Endothelial cell of umbilical vein (primary cell): ENCODE measurements around the gene NMT1. TPM values are rescaled to one million over a fixed set of nuclear protein-coding genes. Genes with fewer than 3 reads are reported as not detected.

ENCODE experiments used
- BruUV-seq: library from RNA; stranded (reverse); fragments of 400-500 nt; replicated peaks from 2 replicates; lab custom pipeline; 2021; lab: Mats Ljungman, UMichigan
- CTCF ChIA-PET: fragments of 300-600, 350-600 bp; sonication (Branson Sonifier 250); formaldehyde crosslinking; loops from one replicate; lab custom pipeline; 2021; ENCODE audit warnings: antibody characterized with exemption, inconsistent platforms; lab: Charles Lee
- POLR2A ChIA-PET: fragments of 300-600, 350-600 bp; sonication (Branson Sonifier 250); formaldehyde crosslinking; loops from one replicate; lab custom pipeline; 2021; ENCODE audit warnings: antibody characterized with exemption, inconsistent platforms; lab: Charles Lee
- DNase-seq: peaks from one replicate; pipeline ENCODE4 v3.0.0-alpha.2; 2011; ENCODE audit warnings: low read depth, low spot score
- FAIRE-seq: peaks from 2 replicates; lab custom pipeline; 2011; peaks lifted over from hg19 to GRCh38; lab: Jason Lieb, UNC
- H2AFZ ChIP-seq: 2 replicates; pipeline ENCODE4 v1.6.0; 2012; ENCODE audit warnings: low read depth, low read length, control low read depth, inconsistent platforms
- H3K27ac ChIP-seq: 2 replicates; pipeline ENCODE4 v1.5.1; 2011; ENCODE audit warnings: low read depth, mild to moderate bottlenecking, control low read depth, low read length, moderate library complexity; ENCODE audit not compliant: insufficient read depth
- H3K27me3 ChIP-seq, 2 experiments: 2 replicates each; pipeline versions ENCODE4 v1.6.0 to v1.6.1; 2011; ENCODE audit warnings: low read length in 2 of 2, mixed read lengths in 1 of 2; ENCODE audit not compliant: control insufficient read depth in 2 of 2, insufficient read depth in 2 of 2
- H3K36me3 ChIP-seq, 2 experiments: 2 replicates in 1 of 2; 3 replicates in 1 of 2; pipeline ENCODE4 v1.5.1; 2011; ENCODE audit warnings: low read length in 2 of 2, mild to moderate bottlenecking in 1 of 2, moderate library complexity in 1 of 2; ENCODE audit not compliant: control insufficient read depth in 2 of 2, insufficient read depth in 2 of 2; ENCODE audit errors: extremely low read depth in 1 of 2
- H3K4me1 ChIP-seq: 3 replicates; pipeline ENCODE4 v1.5.1; 2011; ENCODE audit warnings: mild to moderate bottlenecking, low read length; ENCODE audit not compliant: control insufficient read depth, insufficient read depth; ENCODE audit errors: extremely low read depth
- H3K4me2 ChIP-seq: 2 replicates; pipeline ENCODE4 v1.6.1; 2011; ENCODE audit warnings: low read length, control low read depth, mixed read lengths; ENCODE audit not compliant: insufficient read depth
- H3K4me3 ChIP-seq, 3 experiments: fragments of 200-600 bp in 1 of 3; sonication (generic), shearing (Covaris generic) in 1 of 3; replicated peaks in 1 of 3; 2 replicates each; pipeline ENCODE4 v1.5.1; 2011 to 2016; ENCODE audit warnings: control low read depth in 3 of 3, low read length in 3 of 3, mild to moderate bottlenecking in 2 of 3, inconsistent platforms in 1 of 3, low read depth in 1 of 3, moderate library complexity in 1 of 3; ENCODE audit not compliant: insufficient read depth in 1 of 3
- H3K79me2 ChIP-seq: 2 replicates; pipeline ENCODE4 v1.6.0; 2012; ENCODE audit warnings: low read length, inconsistent platforms; ENCODE audit not compliant: control insufficient read depth, insufficient read depth
- H3K9ac ChIP-seq: replicated peaks from 2 replicates; pipeline ENCODE3; 2011; ENCODE audit warnings: low read length, control low read depth; ENCODE audit not compliant: insufficient read depth; ENCODE audit errors: extremely low read depth
- H3K9me1 ChIP-seq: replicated peaks from 3 replicates; pipeline ENCODE4 v1.6.0; 2011; ENCODE audit warnings: mild to moderate bottlenecking, low read length; ENCODE audit not compliant: control insufficient read depth, insufficient read depth; ENCODE audit errors: extremely low read depth
- H3K9me3 ChIP-seq: replicated peaks from 2 replicates; pipeline ENCODE4 v1.5.1; 2012; ENCODE audit warnings: low read length, inconsistent platforms; ENCODE audit not compliant: control insufficient read depth, insufficient read depth
- H4K20me1 ChIP-seq: replicated peaks from 2 replicates; pipeline ENCODE3; 2011; ENCODE audit warnings: mild to moderate bottlenecking, low read length; ENCODE audit not compliant: control insufficient read depth, insufficient read depth; ENCODE audit errors: extremely low read depth
- CTCF ChIP-seq, 2 donors: IDR thresholded peaks; 1 replicate in 1 of 2; 2 replicates in 1 of 2; pipeline ENCODE4 v1.5.1; 2011; ENCODE audit warnings: low read length in 2 of 2, mild to moderate bottlenecking in 2 of 2, moderate library complexity in 2 of 2, control low read depth in 1 of 2, inconsistent platforms in 1 of 2, low read depth in 1 of 2; ENCODE audit not compliant: insufficient read depth in 1 of 2; ENCODE audit errors: extremely low read depth in 1 of 2
- EZH2 ChIP-seq: IDR thresholded peaks from 2 replicates; pipeline ENCODE4 v1.6.1; 2012; ENCODE audit warnings: borderline replicate concordance, low read depth, mild to moderate bottlenecking, moderate library complexity, low read length, inconsistent platforms; ENCODE audit not compliant: severe bottlenecking
- FOS ChIP-seq: IDR thresholded peaks from 2 replicates; pipeline ENCODE4 v1.6.1; 2011; ENCODE audit warnings: mild to moderate bottlenecking, low read length, moderate library complexity, borderline replicate concordance; ENCODE audit not compliant: insufficient read depth
- GATA2 ChIP-seq: IDR thresholded peaks from 2 replicates; pipeline ENCODE4 v1.7.0; 2011; ENCODE audit warnings: low read depth, mild to moderate bottlenecking, moderate library complexity, mixed read lengths, low read length; ENCODE audit not compliant: insufficient read length, insufficient read depth
- JUN ChIP-seq: IDR thresholded peaks from 2 replicates; pipeline ENCODE4 v1.6.1; 2011; ENCODE audit warnings: borderline replicate concordance, low read depth; ENCODE audit not compliant: insufficient read length, insufficient read depth
- MAX ChIP-seq: IDR thresholded peaks from 2 replicates; pipeline ENCODE4 v1.6.1; 2011; ENCODE audit not compliant: insufficient read depth, insufficient read length
- MYC ChIP-seq: IDR thresholded peaks from one replicate; pipeline ENCODE4 v1.6.1; 2011; ENCODE audit warnings: mild to moderate bottlenecking, low read depth, low read length
- POLR2A ChIP-seq: IDR thresholded peaks from 2 replicates; pipeline ENCODE4 v1.6.1; 2012; ENCODE audit warnings: low read depth, mild to moderate bottlenecking, control low read depth, low read length
- POLR2AphosphoS5 ChIP-seq: IDR thresholded peaks from 2 replicates; pipeline ENCODE4 v1.6.1; 2012; ENCODE audit warnings: low read depth, mild to moderate bottlenecking, control low read depth, low read length, moderate library complexity; ENCODE audit not compliant: insufficient read depth
- dilution Hi-C: fragments of 300-500 bp; cut with MboI; formaldehyde crosslinking; loops from one replicate; pipeline ENCODE4 v1.15.0; 2019; ENCODE audit warnings: low sequenced_read_pairs; ENCODE audit not compliant: extremely low pct_ligation_motif_present
- intact Hi-C: fragments of 100-400 bp; cut with micrococcal nuclease; formaldehyde crosslinking; loops from one replicate; pipeline ENCODE4 v1.10.0; 2022
- polyA plus RNA-seq, 4 experiments: library from polyadenylated mRNA; depleted of rRNA in 3 of 4; stranded (reverse) in 3 of 4; unstranded in 1 of 4; fragments of >200 nt; gene quantifications; 2 replicates each; pipeline versions ENCODE4 v1.2.1 to v1.2.3, GENCODE V29; 2011 to 2012; ENCODE audit warnings: missing spikeins in 1 of 4
- total RNA-seq: library from RNA; stranded (reverse); gene quantifications from 2 replicates; pipeline ENCODE4 v1.2.3, GENCODE V29; 2021

NMT1 gene
- total and polyA plus RNA-seq, 2 donors (not counting 3 experiments of a cell fraction or from before 2014, with no cell fraction given) = 37.6 to 135 TPM

- Histone ChIP-seq H4K20me1 (no peaks in the 10 kb centered on the region), H3K4me2 (peak overlapping the region; percentile 63), H3K36me3 (no peaks in the 10 kb centered on the region), H3K4me1 (peaks cover 27% of the 10 kb centered on the region), H2AFZ (no peak overlapping the region), H3K4me3 (no peak overlapping the region), H3K79me2 (peaks cover 71% of the 10 kb centered on the region), H3K9me1 (no peaks in the 10 kb centered on the region), H3K27me3 (no peaks in the 10 kb centered on the region), H3K27ac (no peak overlapping the region), H3K9ac (no peak overlapping the region), H3K9me3 (no peaks in the 10 kb centered on the region)
- FAIRE-seq (no peak), DNase-seq (no peak)
- no TSS peak for BruUV-seq
- ChIA-PET POLR2A (no interaction called here), CTCF (interaction anchor here (1.0 to 1.3 kb wide), 4 partner anchors 12 to 72 kb away, joined by 3 to 6 read pairs (median 3); partner anchors contain the start of gene ACBD4)
- dilution Hi-C loops = no loop called here
- TF ChIP-seq GATA2 = no peak
- TF ChIP-seq EZH2 = no peak
- no peak for TF ChIP-seq CTCF (IDR thresholded peaks at IDR 0.05; ENCODE audit: extremely low read depth in 1 of 2, insufficient read depth in 1 of 2, low read depth in 1 of 2, low read length in 2 of 2)
- TF ChIP-seq JUN = no peak
- TF ChIP-seq MAX = no peak
- no peak for TF ChIP-seq FOS
- no peak for TF ChIP-seq POLR2A
- TF ChIP-seq MYC = no peak
- TF ChIP-seq POLR2AphosphoS5 = no peak
- intact Hi-C loops = no loop called here
Measured at GRCh38 chr17:45063198-45063597, 2.1 kb downstream of the NMT1 start.
